ENCODE measurements around the gene ZNF761. TPM values are rescaled to one million over a fixed set of nuclear protein-coding genes. Genes with fewer than 3 reads are reported as not detected.

ZNF761 gene
- total and polyA plus RNA-seq, 2 of the 13 experiments (the other 11 are each of a cell fraction or from before 2014, with no cell fraction given): 11.6 to 16.2 TPM

- Histone ChIP-seq H3K4me2 (ENCODE audit: low read depth, low read length) (no peak overlapping the region), H4K20me1 (ENCODE audit: insufficient read depth, low read length) (no peaks in the 10 kb centered on the region), H3K27me3 (ENCODE audit: control insufficient read depth in 1 of 2, insufficient read depth in 2 of 2, low read length in 2 of 2) (no peaks in the 10 kb centered on the region; a peak in 1 of 5 replicates), H3K79me2 (ENCODE audit: insufficient read depth, low read length) (no peaks in the 10 kb centered on the region), H3K4me1 (ENCODE audit: insufficient read depth, low read length) (peaks cover 44% of the 10 kb centered on the region), H3K9me3 (ENCODE audit: low read length) (0 out of 2 replicates have a peak, but pooled peaks cover 8% of the 10 kb centered on the region), H3K36me3 (replicated peaks in 1 of 2; ENCODE audit: control insufficient read depth in 1 of 2, insufficient read depth in 2 of 2, low read length in 2 of 2) (no peaks in the 10 kb centered on the region), H3K9ac (ENCODE audit: insufficient read depth, low read depth, low read length) (no peak overlapping the region), H2AFZ (ENCODE audit: low read length) (no peak overlapping the region), H3K4me3 (replicated peaks in 1 of 3; ENCODE audit: insufficient read depth in 1 of 3, low read depth in 2 of 3, low read length in 3 of 3) (no peak overlapping the region), H3K27ac (ENCODE audit: extremely low read length, insufficient read depth, low read length) (no peak overlapping the region)
- intact Hi-C loops (cut with micrococcal nuclease; ENCODE audit: unreplicated experiment): no loop called here
- BruUV-seq (replicated peaks): no TSS peak
- ATAC-seq (no peak), DNase-seq (ENCODE audit: low spot score) (no peak), FAIRE-seq (no peak)
- CTCF ChIA-PET (ENCODE audit: low intra/inter-chr PET ratio, low total read pairs): no interaction called here
- 88% methylated on average over 14 of the region's 14 CpGs for WGBS (ENCODE audit: low lambda C conversion rate)
- TF ChIP-seq TFAP4 (IDR thresholded peaks at IDR 0.05; ENCODE audit: borderline replicate concordance, low read depth) (no peak), ZNF646 (CRISPR knock-in tag; IDR thresholded peaks at IDR 0.05) (no peak), ZBTB33 (CRISPR knock-in tag; IDR thresholded peaks at IDR 0.05) (peak; percentile 37; the same call in 1 of the 2 replicates)
- POLR2A ChIA-PET: no interaction called here
- in situ Hi-C loops (cut with HindIII; ENCODE audit: extremely low pct_ligation_motif_present, low pct_unique_long_range_greater_than_20kb): no loop called here
These were observed 31.1 kb downstream of the ZNF761 start for GRCh38 chr19:53462861-53463260.

Data from HepG2 (cell line).